SU-DHL-6 (cell line): ENCODE results near the gene TFF2.

ENCODE experiments used
- EZH2phosphoT487 ChIP-seq: fragments of 200-600 bp; sonication (generic), shearing (Covaris generic); conservative IDR thresholded peaks from 2 replicates; pipeline ENCODE4 v1.6.1; 2018; ENCODE audit warnings: mild to moderate bottlenecking, antibody characterized with exemption, low read length, moderate library complexity, mixed read lengths
- TF ChIP-seq, protein P1 (sequence below): fragments of 200-600 bp; sonication (generic); IDR thresholded peaks from one replicate; pipeline ENCODE4 v1.5.1; 2017; ENCODE audit warnings: antibody characterized with exemption, mild to moderate bottlenecking, low read length, moderate library complexity; ENCODE audit not compliant: insufficient read depth, poor library complexity, severe bottlenecking

DNA sequence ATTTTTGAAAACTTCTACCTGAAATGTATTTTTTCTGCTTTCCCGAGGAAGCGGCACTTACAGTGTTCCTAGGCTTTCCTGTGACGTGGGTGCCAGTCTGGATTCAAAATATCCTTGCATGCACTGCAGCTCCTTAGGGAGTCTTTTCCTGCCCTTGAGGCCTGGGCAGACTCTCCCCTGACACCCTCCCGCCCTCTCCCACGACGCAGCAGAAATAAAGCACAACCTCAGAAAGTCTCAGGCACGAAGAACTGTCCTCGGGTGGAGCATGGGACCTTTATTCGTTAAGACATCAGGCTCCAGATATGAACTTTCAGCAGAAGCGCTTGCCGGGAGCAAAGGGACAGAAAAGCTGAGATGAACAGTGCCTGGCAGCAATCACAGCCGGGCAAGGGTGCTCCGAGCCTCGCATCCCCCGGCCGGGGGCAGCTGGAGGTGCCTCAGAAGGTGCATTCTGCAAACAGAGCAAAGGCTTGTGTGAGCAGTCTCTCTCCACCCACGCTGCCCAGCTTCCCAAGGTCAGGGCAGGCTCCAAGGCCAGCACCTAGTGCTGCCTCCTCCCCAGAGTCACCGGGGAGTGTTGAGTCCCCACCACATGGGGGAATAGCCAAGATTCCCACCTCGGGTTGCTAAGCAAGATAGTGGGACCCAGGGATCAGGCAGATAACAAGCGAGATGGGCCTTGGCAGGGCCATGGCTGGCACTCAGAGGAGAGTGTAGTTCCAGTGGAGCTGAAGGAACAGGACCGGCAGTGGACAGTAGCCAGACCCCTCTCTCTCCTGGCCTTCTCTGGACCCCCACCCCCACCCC, 38.8 kb downstream of the TFF2 start:
- TF ChIP-seq, protein P1, sequence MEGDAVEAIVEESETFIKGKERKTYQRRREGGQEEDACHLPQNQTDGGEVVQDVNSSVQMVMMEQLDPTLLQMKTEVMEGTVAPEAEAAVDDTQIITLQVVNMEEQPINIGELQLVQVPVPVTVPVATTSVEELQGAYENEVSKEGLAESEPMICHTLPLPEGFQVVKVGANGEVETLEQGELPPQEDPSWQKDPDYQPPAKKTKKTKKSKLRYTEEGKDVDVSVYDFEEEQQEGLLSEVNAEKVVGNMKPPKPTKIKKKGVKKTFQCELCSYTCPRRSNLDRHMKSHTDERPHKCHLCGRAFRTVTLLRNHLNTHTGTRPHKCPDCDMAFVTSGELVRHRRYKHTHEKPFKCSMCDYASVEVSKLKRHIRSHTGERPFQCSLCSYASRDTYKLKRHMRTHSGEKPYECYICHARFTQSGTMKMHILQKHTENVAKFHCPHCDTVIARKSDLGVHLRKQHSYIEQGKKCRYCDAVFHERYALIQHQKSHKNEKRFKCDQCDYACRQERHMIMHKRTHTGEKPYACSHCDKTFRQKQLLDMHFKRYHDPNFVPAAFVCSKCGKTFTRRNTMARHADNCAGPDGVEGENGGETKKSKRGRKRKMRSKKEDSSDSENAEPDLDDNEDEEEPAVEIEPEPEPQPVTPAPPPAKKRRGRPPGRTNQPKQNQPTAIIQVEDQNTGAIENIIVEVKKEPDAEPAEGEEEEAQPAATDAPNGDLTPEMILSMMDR: no peak
- TF ChIP-seq EZH2phosphoT487: no peak
